GM23338 (cell line): ENCODE data around the gene EPM2AIP1. TPM values are rescaled to one million over a fixed set of nuclear protein-coding genes. Genes with fewer than 3 reads are reported as not detected.

ENCODE experiments used
- ATAC-seq: fragments of 200-7000 bp; cut with Tn5 transposase; 3 replicates; pipeline ENCODE4 v1.9.1; 2020
- DNase-seq: peaks from one replicate; pipeline ENCODE4 v3.0.0-alpha.2; 2015; ENCODE audit warnings: low spot score
- H2AFZ ChIP-seq: fragments of 200-600 bp; sonication (generic); 2 replicates; pipeline ENCODE4 v1.8.0; 2016; ENCODE audit warnings: antibody characterized with exemption, mild to moderate bottlenecking, moderate library complexity
- H3F3A ChIP-seq: fragments of 200-600 bp; sonication (generic); replicated peaks from 2 replicates; pipeline ENCODE4 v1.8.0; 2017; ENCODE audit warnings: antibody characterized with exemption, mixed run types, low read depth
- H3K27ac ChIP-seq: fragments of 200-600 bp; sonication (generic); 2 replicates; pipeline ENCODE4 v1.6.1; 2016; ENCODE audit warnings: low read depth
- H3K27me3 ChIP-seq: fragments of 200-600 bp; sonication (generic); 2 replicates; pipeline ENCODE4 v1.8.0; 2016; ENCODE audit warnings: mild to moderate bottlenecking, mixed run types, moderate library complexity; ENCODE audit not compliant: insufficient read depth
- H3K36me3 ChIP-seq: fragments of 200-600 bp; sonication (generic); 2 replicates; pipeline ENCODE4 v1.8.0; 2016; ENCODE audit warnings: mild to moderate bottlenecking; ENCODE audit not compliant: insufficient read depth
- H3K4me1 ChIP-seq: fragments of 200-600 bp; sonication (generic); 2 replicates; pipeline ENCODE4 v1.8.0; 2016; ENCODE audit warnings: mild to moderate bottlenecking, moderate library complexity; ENCODE audit not compliant: insufficient read depth
- H3K4me2 ChIP-seq: fragments of 200-600 bp; sonication (generic); 2 replicates; pipeline ENCODE4 v1.7.1; 2017; ENCODE audit warnings: mixed run types
- H3K4me3 ChIP-seq: fragments of 200-600 bp; sonication (generic); 2 replicates; pipeline ENCODE4 v1.6.1; 2016; ENCODE audit warnings: mixed run types
- H3K79me2 ChIP-seq: fragments of 200-600 bp; sonication (generic); replicated peaks from 2 replicates; pipeline ENCODE4 v1.8.0; 2017; ENCODE audit warnings: mild to moderate bottlenecking; ENCODE audit not compliant: insufficient read depth
- H3K9me2 ChIP-seq: fragments of 200-600 bp; sonication (generic); 2 replicates; pipeline ENCODE4 v1.8.0; 2017; ENCODE audit not compliant: insufficient read depth
- H4K20me1 ChIP-seq: fragments of 200-600 bp; sonication (generic); replicated peaks from 2 replicates; pipeline ENCODE4 v1.8.0; 2017; ENCODE audit warnings: mild to moderate bottlenecking; ENCODE audit not compliant: insufficient read depth
- H3K27ac Mint-ChIP-seq: 2 replicates; pipeline ENCODE4 v1.8.0; 2020; ENCODE audit warnings: inconsistent platforms, mild to moderate bottlenecking, moderate library complexity, mixed read lengths
- H3K27me3 Mint-ChIP-seq: 3 replicates; pipeline ENCODE4 v1.8.0; 2022; ENCODE audit warnings: low read depth, mild to moderate bottlenecking, moderate library complexity, mixed read lengths, inconsistent platforms; ENCODE audit not compliant: insufficient read depth, poor library complexity
- H3K36me3 Mint-ChIP-seq: 3 replicates; pipeline ENCODE4 v1.8.0; 2021; ENCODE audit warnings: low read depth, mild to moderate bottlenecking, inconsistent platforms, moderate library complexity, mixed read lengths
- H3K4me1 Mint-ChIP-seq: 3 replicates; pipeline ENCODE4 v1.8.0; 2020; ENCODE audit warnings: mild to moderate bottlenecking, inconsistent platforms, mixed read lengths
- H3K4me3 Mint-ChIP-seq: 3 replicates; pipeline ENCODE4 v1.8.0; 2021; ENCODE audit warnings: moderate library complexity, mild to moderate bottlenecking, inconsistent platforms, mixed read lengths
- H3K9me3 Mint-ChIP-seq: 3 replicates; pipeline ENCODE4 v1.8.0; 2020; ENCODE audit warnings: moderate library complexity, mild to moderate bottlenecking, inconsistent platforms, mixed read lengths
- CREB1 ChIP-seq: fragments of 250-450 bp; sonication (Bioruptor Pico); IDR thresholded peaks from 2 replicates; pipeline ENCODE4 v1.5.0; 2020; ENCODE audit warnings: low read depth, mild to moderate bottlenecking, moderate library complexity
- EZH2 ChIP-seq: fragments of 200-600 bp; sonication (generic); IDR thresholded peaks from one replicate; pipeline ENCODE4 v1.8.0; 2017; ENCODE audit warnings: antibody characterized with exemption, mild to moderate bottlenecking, low read depth; ENCODE audit not compliant: unreplicated experiment
- EZH2phosphoT487 ChIP-seq: fragments of 200-600 bp; sonication (generic); IDR thresholded peaks from one replicate; pipeline ENCODE4 v1.8.1; 2018; ENCODE audit warnings: antibody characterized with exemption; ENCODE audit not compliant: unreplicated experiment
- JUNB ChIP-seq: IDR thresholded peaks from one replicate; pipeline ENCODE4 v1.6.1; 2016; ENCODE audit warnings: antibody characterized with exemption; ENCODE audit not compliant: unreplicated experiment
- NANOG ChIP-seq: IDR thresholded peaks from 2 replicates; pipeline ENCODE4 v1.6.1; 2016; ENCODE audit warnings: antibody characterized with exemption, borderline replicate concordance
- POLR2AphosphoS5 ChIP-seq: IDR thresholded peaks from 2 replicates; pipeline ENCODE4 v1.6.1; 2016; ENCODE audit warnings: antibody characterized with exemption, low read depth
- STAT1 ChIP-seq: IDR thresholded peaks from one replicate; pipeline ENCODE4 v1.6.1; 2016; ENCODE audit warnings: antibody characterized with exemption; ENCODE audit not compliant: unreplicated experiment
- ZNF114 ChIP-seq: fragments of 250-450 bp; sonication (Bioruptor Pico); IDR thresholded peaks from 2 replicates; pipeline ENCODE4 v1.5.0; 2020; ENCODE audit warnings: mild to moderate bottlenecking, moderate library complexity
- ZNF331 ChIP-seq: fragments of 250-450 bp; sonication (Bioruptor Pico); IDR thresholded peaks from 2 replicates; pipeline ENCODE4 v1.5.0; 2020; ENCODE audit warnings: low read depth, mild to moderate bottlenecking, moderate library complexity
- polyA plus RNA-seq: library from polyadenylated mRNA; unstranded; fragments of >200 nt; fragmentation: Nextera tagmentation; extraction: Ambion mirVana; gene quantifications from 2 replicates; pipeline ENCODE4 v1.2.1, GENCODE V29; 2016
- total RNA-seq: library from RNA; depleted of rRNA; stranded (reverse); fragments of >200 nt; shearing (Covaris generic); gene quantifications from 2 replicates; pipeline ENCODE4 v1.2.3, GENCODE V29; 2014
- TF ChIP-seq, protein P1 (sequence below): fragments of 250-450 bp; sonication (Bioruptor Pico); IDR thresholded peaks from 2 replicates; pipeline ENCODE4 v1.5.0; 2020; ENCODE audit warnings: mild to moderate bottlenecking, moderate library complexity
- TF ChIP-seq, protein P2 (sequence below), 2 experiments: fragments of 200-600 bp in 1 of 2; sonication (generic) in 1 of 2; conservative IDR thresholded peaks; 2 replicates each; pipeline versions ENCODE4 v1.5.1 to v1.6.1; 2016 to 2017; ENCODE audit warnings: antibody characterized with exemption in 2 of 2, low read depth in 2 of 2, mild to moderate bottlenecking in 2 of 2, moderate library complexity in 1 of 2
- TF ChIP-seq, protein P3 (sequence below): IDR thresholded peaks from one replicate; pipeline ENCODE4 v1.6.1; 2018; ENCODE audit warnings: antibody characterized with exemption; ENCODE audit not compliant: unreplicated experiment
- TF ChIP-seq, protein P4 (sequence below): IDR thresholded peaks from 2 replicates; pipeline ENCODE4 v1.6.1; 2016; ENCODE audit warnings: antibody characterized with exemption

EPM2AIP1 gene
- total and polyA plus RNA-seq, 2 experiments from 2014 or later: 7.2 to 10.6 TPM

DNA sequence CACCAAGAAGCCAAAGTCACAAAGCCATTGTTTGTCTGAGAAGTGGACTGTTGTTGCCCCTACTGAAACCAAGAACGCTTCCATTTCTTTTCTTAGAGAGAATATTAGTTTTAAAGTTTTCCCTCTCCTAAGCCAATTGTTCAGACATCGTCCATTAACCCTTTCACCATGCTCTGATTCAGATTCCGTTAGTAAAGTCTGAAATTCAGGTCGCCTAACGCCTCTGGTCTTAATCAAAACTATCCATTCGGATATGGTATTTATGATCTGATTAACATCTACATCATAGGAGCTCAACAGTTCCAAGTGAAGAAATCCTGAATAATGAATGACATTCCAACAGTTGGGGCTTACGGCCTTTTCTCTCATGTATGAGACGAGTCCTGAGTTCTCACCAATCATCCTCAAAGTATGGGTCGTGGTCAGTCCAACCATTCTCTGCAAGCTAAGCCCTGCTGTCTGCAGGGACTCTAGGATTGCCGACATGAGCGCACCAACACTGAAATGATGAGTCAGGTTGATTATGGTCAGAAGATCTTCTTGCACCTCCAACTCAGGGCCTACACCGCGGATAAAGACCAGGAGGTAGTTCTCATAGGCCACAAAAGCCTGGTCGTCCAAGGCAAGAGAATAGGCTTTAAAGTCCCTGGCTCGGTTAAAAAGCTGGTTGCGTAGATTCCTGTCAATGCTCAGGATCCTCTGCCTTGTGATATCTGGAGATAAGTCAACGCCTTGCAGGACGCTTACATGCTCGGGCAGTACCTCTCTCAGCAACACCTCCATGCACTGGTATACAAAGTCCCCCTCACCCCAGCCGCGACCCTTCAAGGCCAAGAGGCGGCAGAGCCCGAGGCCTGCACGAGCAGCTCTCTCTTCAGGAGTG, 767 bp downstream of the EPM2AIP1 start:
- no peak for ATAC-seq
- H3F3A ChIP-seq: no peaks in the 10 kb centered on the region
- Mint-ChIP-seq H3K27ac (no peak overlapping the region; the same call in 1 of the 2 replicates), H3K9me3 (no peaks in the 10 kb centered on the region), H3K4me3 (no peak overlapping the region), H3K27me3 (no peaks in the 10 kb centered on the region), H3K36me3 (peaks cover 44% of the 10 kb centered on the region), H3K4me1 (peaks cover 30% of the 10 kb centered on the region)
- peaks cover 37% of the 10 kb centered on the region for H3K4me1 ChIP-seq
- peaks cover 22% of the 10 kb centered on the region; the same call in 1 of the 2 replicates for H4K20me1 ChIP-seq
- H3K4me3 ChIP-seq: peak overlapping the region; percentile 83
- H3K9me2 ChIP-seq: no peaks in the 10 kb centered on the region
- DNase-seq: peak; percentile 21
- no peak for TF ChIP-seq ZNF114 (CRISPR knock-in tag)
- no peak for TF ChIP-seq NANOG
- no peak for TF ChIP-seq STAT1
- no peak for TF ChIP-seq JUNB
- TF ChIP-seq, protein P1, sequence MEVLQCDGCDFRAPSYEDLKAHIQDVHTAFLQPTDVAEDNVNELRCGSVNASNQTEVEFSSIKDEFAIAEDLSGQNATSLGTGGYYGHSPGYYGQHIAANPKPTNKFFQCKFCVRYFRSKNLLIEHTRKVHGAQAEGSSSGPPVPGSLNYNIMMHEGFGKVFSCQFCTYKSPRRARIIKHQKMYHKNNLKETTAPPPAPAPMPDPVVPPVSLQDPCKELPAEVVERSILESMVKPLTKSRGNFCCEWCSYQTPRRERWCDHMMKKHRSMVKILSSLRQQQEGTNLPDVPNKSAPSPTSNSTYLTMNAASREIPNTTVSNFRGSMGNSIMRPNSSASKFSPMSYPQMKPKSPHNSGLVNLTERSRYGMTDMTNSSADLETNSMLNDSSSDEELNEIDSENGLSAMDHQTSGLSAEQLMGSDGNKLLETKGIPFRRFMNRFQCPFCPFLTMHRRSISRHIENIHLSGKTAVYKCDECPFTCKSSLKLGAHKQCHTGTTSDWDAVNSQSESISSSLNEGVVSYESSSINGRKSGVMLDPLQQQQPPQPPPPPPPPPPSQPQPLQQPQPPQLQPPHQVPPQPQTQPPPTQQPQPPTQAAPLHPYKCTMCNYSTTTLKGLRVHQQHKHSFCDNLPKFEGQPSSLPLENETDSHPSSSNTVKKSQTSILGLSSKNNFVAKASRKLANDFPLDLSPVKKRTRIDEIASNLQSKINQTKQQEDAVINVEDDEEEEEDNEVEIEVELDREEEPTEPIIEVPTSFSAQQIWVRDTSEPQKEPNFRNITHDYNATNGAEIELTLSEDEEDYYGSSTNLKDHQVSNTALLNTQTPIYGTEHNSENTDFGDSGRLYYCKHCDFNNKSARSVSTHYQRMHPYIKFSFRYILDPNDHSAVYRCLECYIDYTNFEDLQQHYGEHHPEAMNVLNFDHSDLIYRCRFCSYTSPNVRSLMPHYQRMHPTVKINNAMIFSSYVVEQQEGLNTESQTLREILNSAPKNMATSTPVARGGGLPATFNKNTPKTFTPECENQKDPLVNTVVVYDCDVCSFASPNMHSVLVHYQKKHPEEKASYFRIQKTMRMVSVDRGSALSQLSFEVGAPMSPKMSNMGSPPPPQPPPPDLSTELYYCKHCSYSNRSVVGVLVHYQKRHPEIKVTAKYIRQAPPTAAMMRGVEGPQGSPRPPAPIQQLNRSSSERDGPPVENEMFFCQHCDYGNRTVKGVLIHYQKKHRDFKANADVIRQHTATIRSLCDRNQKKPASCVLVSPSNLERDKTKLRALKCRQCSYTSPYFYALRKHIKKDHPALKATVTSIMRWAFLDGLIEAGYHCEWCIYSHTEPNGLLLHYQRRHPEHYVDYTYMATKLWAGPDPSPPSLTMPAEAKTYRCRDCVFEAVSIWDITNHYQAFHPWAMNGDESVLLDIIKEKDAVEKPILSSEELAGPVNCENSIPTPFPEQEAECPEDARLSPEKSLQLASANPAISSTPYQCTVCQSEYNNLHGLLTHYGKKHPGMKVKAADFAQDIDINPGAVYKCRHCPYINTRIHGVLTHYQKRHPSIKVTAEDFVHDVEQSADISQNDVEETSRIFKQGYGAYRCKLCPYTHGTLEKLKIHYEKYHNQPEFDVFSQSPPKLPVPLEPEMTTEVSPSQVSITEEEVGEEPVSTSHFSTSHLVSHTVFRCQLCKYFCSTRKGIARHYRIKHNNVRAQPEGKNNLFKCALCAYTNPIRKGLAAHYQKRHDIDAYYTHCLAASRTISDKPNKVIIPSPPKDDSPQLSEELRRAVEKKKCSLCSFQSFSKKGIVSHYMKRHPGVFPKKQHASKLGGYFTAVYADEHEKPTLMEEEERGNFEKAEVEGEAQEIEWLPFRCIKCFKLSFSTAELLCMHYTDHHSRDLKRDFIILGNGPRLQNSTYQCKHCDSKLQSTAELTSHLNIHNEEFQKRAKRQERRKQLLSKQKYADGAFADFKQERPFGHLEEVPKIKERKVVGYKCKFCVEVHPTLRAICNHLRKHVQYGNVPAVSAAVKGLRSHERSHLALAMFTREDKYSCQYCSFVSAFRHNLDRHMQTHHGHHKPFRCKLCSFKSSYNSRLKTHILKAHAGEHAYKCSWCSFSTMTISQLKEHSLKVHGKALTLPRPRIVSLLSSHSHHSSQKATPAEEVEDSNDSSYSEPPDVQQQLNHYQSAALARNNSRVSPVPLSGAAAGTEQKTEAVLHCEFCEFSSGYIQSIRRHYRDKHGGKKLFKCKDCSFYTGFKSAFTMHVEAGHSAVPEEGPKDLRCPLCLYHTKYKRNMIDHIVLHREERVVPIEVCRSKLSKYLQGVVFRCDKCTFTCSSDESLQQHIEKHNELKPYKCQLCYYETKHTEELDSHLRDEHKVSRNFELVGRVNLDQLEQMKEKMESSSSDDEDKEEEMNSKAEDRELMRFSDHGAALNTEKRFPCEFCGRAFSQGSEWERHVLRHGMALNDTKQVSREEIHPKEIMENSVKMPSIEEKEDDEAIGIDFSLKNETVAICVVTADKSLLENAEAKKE (CRISPR knock-in tag): no peak
- TF ChIP-seq, protein P2, sequence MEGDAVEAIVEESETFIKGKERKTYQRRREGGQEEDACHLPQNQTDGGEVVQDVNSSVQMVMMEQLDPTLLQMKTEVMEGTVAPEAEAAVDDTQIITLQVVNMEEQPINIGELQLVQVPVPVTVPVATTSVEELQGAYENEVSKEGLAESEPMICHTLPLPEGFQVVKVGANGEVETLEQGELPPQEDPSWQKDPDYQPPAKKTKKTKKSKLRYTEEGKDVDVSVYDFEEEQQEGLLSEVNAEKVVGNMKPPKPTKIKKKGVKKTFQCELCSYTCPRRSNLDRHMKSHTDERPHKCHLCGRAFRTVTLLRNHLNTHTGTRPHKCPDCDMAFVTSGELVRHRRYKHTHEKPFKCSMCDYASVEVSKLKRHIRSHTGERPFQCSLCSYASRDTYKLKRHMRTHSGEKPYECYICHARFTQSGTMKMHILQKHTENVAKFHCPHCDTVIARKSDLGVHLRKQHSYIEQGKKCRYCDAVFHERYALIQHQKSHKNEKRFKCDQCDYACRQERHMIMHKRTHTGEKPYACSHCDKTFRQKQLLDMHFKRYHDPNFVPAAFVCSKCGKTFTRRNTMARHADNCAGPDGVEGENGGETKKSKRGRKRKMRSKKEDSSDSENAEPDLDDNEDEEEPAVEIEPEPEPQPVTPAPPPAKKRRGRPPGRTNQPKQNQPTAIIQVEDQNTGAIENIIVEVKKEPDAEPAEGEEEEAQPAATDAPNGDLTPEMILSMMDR (conservative IDR thresholded peaks at IDR 0.05; ENCODE audit: low read depth in 2 of 2): no peak
- TF ChIP-seq EZH2: no peak
- no peak for TF ChIP-seq ZNF331 (CRISPR knock-in tag)
- TF ChIP-seq CREB1: no peak
- TF ChIP-seq, protein P3, sequence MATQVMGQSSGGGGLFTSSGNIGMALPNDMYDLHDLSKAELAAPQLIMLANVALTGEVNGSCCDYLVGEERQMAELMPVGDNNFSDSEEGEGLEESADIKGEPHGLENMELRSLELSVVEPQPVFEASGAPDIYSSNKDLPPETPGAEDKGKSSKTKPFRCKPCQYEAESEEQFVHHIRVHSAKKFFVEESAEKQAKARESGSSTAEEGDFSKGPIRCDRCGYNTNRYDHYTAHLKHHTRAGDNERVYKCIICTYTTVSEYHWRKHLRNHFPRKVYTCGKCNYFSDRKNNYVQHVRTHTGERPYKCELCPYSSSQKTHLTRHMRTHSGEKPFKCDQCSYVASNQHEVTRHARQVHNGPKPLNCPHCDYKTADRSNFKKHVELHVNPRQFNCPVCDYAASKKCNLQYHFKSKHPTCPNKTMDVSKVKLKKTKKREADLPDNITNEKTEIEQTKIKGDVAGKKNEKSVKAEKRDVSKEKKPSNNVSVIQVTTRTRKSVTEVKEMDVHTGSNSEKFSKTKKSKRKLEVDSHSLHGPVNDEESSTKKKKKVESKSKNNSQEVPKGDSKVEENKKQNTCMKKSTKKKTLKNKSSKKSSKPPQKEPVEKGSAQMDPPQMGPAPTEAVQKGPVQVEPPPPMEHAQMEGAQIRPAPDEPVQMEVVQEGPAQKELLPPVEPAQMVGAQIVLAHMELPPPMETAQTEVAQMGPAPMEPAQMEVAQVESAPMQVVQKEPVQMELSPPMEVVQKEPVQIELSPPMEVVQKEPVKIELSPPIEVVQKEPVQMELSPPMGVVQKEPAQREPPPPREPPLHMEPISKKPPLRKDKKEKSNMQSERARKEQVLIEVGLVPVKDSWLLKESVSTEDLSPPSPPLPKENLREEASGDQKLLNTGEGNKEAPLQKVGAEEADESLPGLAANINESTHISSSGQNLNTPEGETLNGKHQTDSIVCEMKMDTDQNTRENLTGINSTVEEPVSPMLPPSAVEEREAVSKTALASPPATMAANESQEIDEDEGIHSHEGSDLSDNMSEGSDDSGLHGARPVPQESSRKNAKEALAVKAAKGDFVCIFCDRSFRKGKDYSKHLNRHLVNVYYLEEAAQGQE: no peak
- TF ChIP-seq, protein P4, sequence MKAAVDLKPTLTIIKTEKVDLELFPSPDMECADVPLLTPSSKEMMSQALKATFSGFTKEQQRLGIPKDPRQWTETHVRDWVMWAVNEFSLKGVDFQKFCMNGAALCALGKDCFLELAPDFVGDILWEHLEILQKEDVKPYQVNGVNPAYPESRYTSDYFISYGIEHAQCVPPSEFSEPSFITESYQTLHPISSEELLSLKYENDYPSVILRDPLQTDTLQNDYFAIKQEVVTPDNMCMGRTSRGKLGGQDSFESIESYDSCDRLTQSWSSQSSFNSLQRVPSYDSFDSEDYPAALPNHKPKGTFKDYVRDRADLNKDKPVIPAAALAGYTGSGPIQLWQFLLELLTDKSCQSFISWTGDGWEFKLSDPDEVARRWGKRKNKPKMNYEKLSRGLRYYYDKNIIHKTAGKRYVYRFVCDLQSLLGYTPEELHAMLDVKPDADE: no peak
- no peak for TF ChIP-seq EZH2phosphoT487
- TF ChIP-seq POLR2AphosphoS5: no peak
- H3K27ac ChIP-seq: peak overlapping the region; percentile 75; the same call in 1 of the 2 replicates
- H3K27me3 ChIP-seq: no peaks in the 10 kb centered on the region
- peaks cover 17% of the 10 kb centered on the region for H3K36me3 ChIP-seq
- H3K79me2 ChIP-seq: peaks cover 71% of the 10 kb centered on the region
- H3K4me2 ChIP-seq: peak overlapping the region; percentile 91
- H2AFZ ChIP-seq: no peak overlapping the region
